H1 (cell line): ENCODE results near the gene CCDC106. TPM values are rescaled to one million over a fixed set of nuclear protein-coding genes. Genes with fewer than 3 reads are reported as not detected.
A peak's percentile ranks its signal among the peaks of the same experiment; 100 is the strongest.

Experiments used
- BRCA1 ChIP-seq: IDR thresholded peaks from 2 replicates; pipeline ENCODE4 v1.6.1; 2012; ENCODE audit warnings: low read depth, low read length, improper control_type of control experiment
- CHD7 ChIP-seq: fragments of 300-600 bp; sonication (generic); IDR thresholded peaks from 2 replicates; pipeline ENCODE4 v1.7.1; 2012; ENCODE audit warnings: low read length, moderate library complexity, mild to moderate bottlenecking, inconsistent platforms; ENCODE audit not compliant: insufficient replicate concordance
- EZH2 ChIP-seq: fragments of 200-600 bp; sonication (generic); IDR thresholded peaks from 2 replicates; pipeline ENCODE4 v1.7.1; 2012; ENCODE audit warnings: low read depth, mild to moderate bottlenecking, moderate library complexity, low read length, inconsistent platforms; ENCODE audit not compliant: severe bottlenecking
- FOSL1 ChIP-seq: IDR thresholded peaks from 2 replicates; pipeline ENCODE4 v1.6.1; 2011; ENCODE audit warnings: mild to moderate bottlenecking, low read depth, low read length, moderate library complexity; ENCODE audit not compliant: insufficient read depth
- GABPA ChIP-seq: IDR thresholded peaks from 2 replicates; pipeline ENCODE4 v1.6.1; 2011; ENCODE audit warnings: mild to moderate bottlenecking, low read length, moderate library complexity, borderline replicate concordance; ENCODE audit not compliant: insufficient read depth
- SIN3A ChIP-seq, 2 experiments: IDR thresholded peaks in 1 of 2; conservative IDR thresholded peaks in 1 of 2; 2 replicates each; pipeline ENCODE4 v1.6.1; 2011 to 2012; ENCODE audit warnings: low read length in 2 of 2, improper control_type of control experiment in 1 of 2, low read depth in 1 of 2, mild to moderate bottlenecking in 1 of 2
- SP1 ChIP-seq: IDR thresholded peaks from 2 replicates; pipeline ENCODE4 v1.6.1; 2011; ENCODE audit warnings: low read depth, low read length
- SP2 ChIP-seq: IDR thresholded peaks from 2 replicates; pipeline ENCODE4 v1.6.1; 2012; ENCODE audit warnings: mild to moderate bottlenecking, low read length, inconsistent platforms
- SP4 ChIP-seq: IDR thresholded peaks from 2 replicates; pipeline ENCODE4 v1.6.1; 2012; ENCODE audit warnings: low read length, inconsistent platforms
- TAF7 ChIP-seq: optimal IDR thresholded peaks from 2 replicates; pipeline ENCODE3; 2011; ENCODE audit warnings: low read depth, mild to moderate bottlenecking, inconsistent platforms, low read length, moderate library complexity, borderline replicate concordance
- polyA plus RNA-seq, 7 experiments: library from polyadenylated mRNA; depleted of rRNA in 3 of 7; stranded (reverse) in 5 of 7; unstranded in 2 of 7; fragments of >200 nt in 5 of 7; fragments of 200-250 nt in 2 of 7; gene quantifications; 1 replicate in 5 of 7; 2 replicates in 1 of 7; 4 replicates in 1 of 7; pipeline versions ENCODE4 v1.2.1 to v1.2.3, GENCODE V29; 2011 to 2013; ENCODE audit warnings: missing spikeins in 2 of 7, mixed read lengths in 2 of 7
- total RNA-seq: library from RNA; stranded (reverse); fragmentation: NEBNext Ultra II Directional; extraction: Animal tissue kit (Norgen Biotek cat#: 25700); gene quantifications from 2 replicates; pipeline ENCODE4 v1.2.1, GENCODE V29; 2021

The CCDC106 gene
- total and polyA plus RNA-seq, 2 of the 8 experiments (the other 6 are each of a cell fraction or from before 2014, with no cell fraction given) = 12.0 to 20.1 TPM

- TF ChIP-seq CHD7 (no peak), SP2 (no peak), EZH2 (no peak), FOSL1 (no peak), BRCA1 (no peak), SIN3A (conservative IDR thresholded peaks at IDR 0.05 in 1 of 2, IDR thresholded peaks at IDR 0.05 in 1 of 2; ENCODE audit: low read depth in 1 of 2, low read length in 2 of 2) (no peak), GABPA (peak; percentile 70; the same call in 1 of the 2 replicates), TAF7 (no peak), SP1 (0 out of 2 replicates have a peak, but pooled peaks have one; percentile 18), SP4 (peak; percentile 91; the same call in 1 of the 2 replicates)
Measured at GRCh38 chr19:55654323-55654867, 6.4 kb downstream of the CCDC106 start (continued).
